Measurements from ENCODE around the gene APBB2. TPM values are rescaled to one million over a fixed set of nuclear protein-coding genes. Genes with fewer than 3 reads are reported as not detected.

APBB2 gene
- total and polyA plus RNA-seq, 2 donors (not counting 1 experiment from before 2014, with no cell fraction given): 4.4 to 15.8 TPM

GRCh38 chr4:41103657-41104056, 110.7 kb downstream of the APBB2 start:
- Histone ChIP-seq H3K36me3 (replicated peaks in 1 of 2; ENCODE audit: control extremely low read depth in 1 of 2, control insufficient read depth in 1 of 2, extremely low read depth in 1 of 2, insufficient read depth in 2 of 2, low read length in 1 of 2) (no peaks in the 10 kb centered on the region), H3K79me2 (ENCODE audit: control insufficient read depth, insufficient read depth, low read length) (no peaks in the 10 kb centered on the region), H3K9me3 (ENCODE audit: control extremely low read depth in 1 of 3, control insufficient read depth in 2 of 3, insufficient read depth in 1 of 3, low read length in 2 of 3) (peaks cover 0 to 2% (median 0%) of the 10 kb centered on the region in 3 donors), H3K4me3 (ENCODE audit: control extremely low read depth in 1 of 5, extremely low read depth in 1 of 5, insufficient read depth in 1 of 5, low read depth in 2 of 5, low read length in 4 of 5) (no peak overlapping the region), H3K27ac (ENCODE audit: low read length in 2 of 2) (no peak overlapping the region), H3K27me3 (replicated peaks in 1 of 4; ENCODE audit: control extremely low read depth in 1 of 4, control insufficient read depth in 3 of 4, insufficient read depth in 4 of 4, low read length in 3 of 4) (no peaks in the 10 kb centered on the region), H3K4me2 (replicated peaks; ENCODE audit: low read depth, low read length, poor library complexity, severe bottlenecking) (no peak overlapping the region), H2AFZ (ENCODE audit: insufficient read depth, low read depth, low read length, poor library complexity, severe bottlenecking) (no peak overlapping the region), H4K20me1 (ENCODE audit: control insufficient read depth, insufficient read depth, low read length, poor library complexity, severe bottlenecking) (no peaks in the 10 kb centered on the region), H3K4me1 (ENCODE audit: control insufficient read depth in 2 of 2, insufficient read depth in 2 of 2, low read length in 2 of 2) (no peaks in the 10 kb centered on the region), H3K9ac (ENCODE audit: low read length) (no peak overlapping the region)
- Mint-ChIP-seq H3K9me3 (ENCODE audit: insufficient read depth) (no peaks in the 10 kb centered on the region), H3K4me3 (no peak overlapping the region), H3K27me3 (no peaks in the 10 kb centered on the region), H3K27ac (no peak overlapping the region), H3K4me1 (no peaks in the 10 kb centered on the region)
- intact Hi-C loops (cut with micrococcal nuclease): no loop called here
- DNase-seq: no peak
- ChIA-PET CTCF (no interaction called here), POLR2A (no interaction called here)
- whole genome bisulfite sequencing (ENCODE audit: insufficient coverage): no CpG with 5 or more reads among the region's 3 CpGs
- ATAC-seq (ENCODE audit: low read depth): no peak
- TF ChIP-seq CTCF (IDR thresholded peaks at IDR 0.05) (no peak), EZH2 (IDR thresholded peaks at IDR 0.05; ENCODE audit: borderline replicate concordance, insufficient read depth, low read depth, low read length, poor library complexity, severe bottlenecking) (no peak)

GRCh38 chr4:41102414-41103092, 111.8 kb downstream of the APBB2 start:
- CTCF ChIA-PET: no interaction called here
- ATAC-seq (ENCODE audit: low read depth): no peak
- H3K27me3 Mint-ChIP-seq: no peaks in the 10 kb centered on the region
- no peak for DNase-seq
- no peak overlapping the region for H3K9ac ChIP-seq (ENCODE audit: low read length)
- H3K4me2 ChIP-seq (replicated peaks; ENCODE audit: low read depth, low read length, poor library complexity, severe bottlenecking): no peak overlapping the region
- H3K27ac Mint-ChIP-seq: no peak overlapping the region
- H3K4me1 ChIP-seq (ENCODE audit: control insufficient read depth in 2 of 2, insufficient read depth in 2 of 2, low read length in 2 of 2): no peaks in the 10 kb centered on the region
- H3K9me3 Mint-ChIP-seq (ENCODE audit: insufficient read depth): no peaks in the 10 kb centered on the region
- no peaks in the 10 kb centered on the region for H3K9me3 ChIP-seq (ENCODE audit: control extremely low read depth in 1 of 3, control insufficient read depth in 2 of 3, insufficient read depth in 1 of 3, low read length in 2 of 3)
- no peak overlapping the region for H2AFZ ChIP-seq (ENCODE audit: insufficient read depth, low read depth, low read length, poor library complexity, severe bottlenecking)
- no peaks in the 10 kb centered on the region for H3K79me2 ChIP-seq (ENCODE audit: control insufficient read depth, insufficient read depth, low read length)
- H4K20me1 ChIP-seq (ENCODE audit: control insufficient read depth, insufficient read depth, low read length, poor library complexity, severe bottlenecking): no peaks in the 10 kb centered on the region
- H3K27ac ChIP-seq (ENCODE audit: low read length in 2 of 2): no peak overlapping the region
- no peak overlapping the region for H3K4me3 ChIP-seq (ENCODE audit: control extremely low read depth in 1 of 5, extremely low read depth in 1 of 5, insufficient read depth in 1 of 5, low read depth in 2 of 5, low read length in 4 of 5)
- no peak overlapping the region for H3K4me3 Mint-ChIP-seq
- 92% methylated on average over 7 of the region's 9 CpGs for WGBS (ENCODE audit: insufficient coverage)
- no peaks in the 10 kb centered on the region for H3K27me3 ChIP-seq (replicated peaks in 1 of 4; ENCODE audit: control extremely low read depth in 1 of 4, control insufficient read depth in 3 of 4, insufficient read depth in 4 of 4, low read length in 3 of 4)
- POLR2A ChIA-PET: no interaction called here
- intact Hi-C loops (cut with micrococcal nuclease): no loop called here
- H3K4me1 Mint-ChIP-seq: no peaks in the 10 kb centered on the region
- H3K36me3 ChIP-seq (replicated peaks in 1 of 2; ENCODE audit: control extremely low read depth in 1 of 2, control insufficient read depth in 1 of 2, extremely low read depth in 1 of 2, insufficient read depth in 2 of 2, low read length in 1 of 2): no peaks in the 10 kb centered on the region
- no peak for TF ChIP-seq CTCF (IDR thresholded peaks at IDR 0.05)
- TF ChIP-seq EZH2 (IDR thresholded peaks at IDR 0.05; ENCODE audit: borderline replicate concordance, insufficient read depth, low read depth, low read length, poor library complexity, severe bottlenecking): no peak
